Hepatocyte (in vitro differentiated cells): ENCODE data around the gene UNKL. TPM values are rescaled to one million over a fixed set of nuclear protein-coding genes. Genes with fewer than 3 reads are reported as not detected.

Experiments used
- DNase-seq: peaks from one replicate; pipeline ENCODE4 v3.0.0-alpha.2; 2016; ENCODE audit warnings: low spot score
- H2AFZ ChIP-seq: fragments of 200-600 bp; sonication (generic); 2 replicates; pipeline ENCODE4 v1.6.0; 2016; ENCODE audit warnings: antibody characterized with exemption, mild to moderate bottlenecking
- H3K27ac ChIP-seq: fragments of 200-600 bp; sonication (generic); 2 replicates; pipeline ENCODE4 v1.5.1; 2016; ENCODE audit warnings: mild to moderate bottlenecking
- H3K27me3 ChIP-seq: fragments of 200-600 bp; sonication (generic); 2 replicates; pipeline ENCODE4 v1.6.1; 2016
- H3K36me3 ChIP-seq: fragments of 200-600 bp; sonication (generic); replicated peaks from 2 replicates; pipeline ENCODE4 v1.5.1; 2016; ENCODE audit warnings: low read depth; ENCODE audit not compliant: insufficient read depth
- H3K4me1 ChIP-seq: fragments of 200-600 bp; sonication (generic); 2 replicates; pipeline ENCODE4 v1.5.1; 2016; ENCODE audit warnings: mild to moderate bottlenecking, moderate library complexity; ENCODE audit not compliant: insufficient read depth
- H3K4me2 ChIP-seq: fragments of 200-600 bp; sonication (generic); 2 replicates; pipeline ENCODE4 v1.6.0; 2016
- H3K4me3 ChIP-seq: fragments of 200-600 bp; sonication (generic); 2 replicates; pipeline ENCODE4 v1.5.1; 2016; ENCODE audit warnings: mild to moderate bottlenecking
- H3K79me2 ChIP-seq: fragments of 200-600 bp; sonication (generic); 2 replicates; pipeline ENCODE4 v1.6.0; 2017; ENCODE audit warnings: mild to moderate bottlenecking
- H3K9me2 ChIP-seq: fragments of 200-600 bp; sonication (generic); replicated peaks from 2 replicates; pipeline ENCODE4 v1.6.0; 2017; ENCODE audit warnings: mild to moderate bottlenecking; ENCODE audit not compliant: insufficient read depth
- H3K9me3 ChIP-seq: fragments of 200-600 bp; sonication (generic); 2 replicates; pipeline ENCODE4 v1.5.1; 2016; ENCODE audit warnings: low read depth, mild to moderate bottlenecking
- H4K20me1 ChIP-seq: fragments of 200-600 bp; sonication (generic); 2 replicates; pipeline ENCODE4 v1.6.0; 2016; ENCODE audit warnings: mild to moderate bottlenecking; ENCODE audit not compliant: insufficient read depth, poor library complexity, severe bottlenecking
- CTCF ChIP-seq: fragments of 200-600 bp; sonication (generic); IDR thresholded peaks from 2 replicates; pipeline ENCODE4 v1.5.1; 2016; ENCODE audit warnings: antibody characterized with exemption, mild to moderate bottlenecking; ENCODE audit not compliant: poor library complexity
- EZH2 ChIP-seq: fragments of 200-600 bp; sonication (generic); IDR thresholded peaks from 2 replicates; pipeline ENCODE4 v1.6.1; 2016; ENCODE audit warnings: antibody characterized with exemption, mild to moderate bottlenecking, borderline replicate concordance
- EZH2phosphoT487 ChIP-seq: fragments of 200-600 bp; sonication (generic); IDR thresholded peaks from one replicate; pipeline ENCODE4 v1.6.1; 2018; ENCODE audit warnings: antibody characterized with exemption, mild to moderate bottlenecking, low read depth, moderate library complexity; ENCODE audit not compliant: unreplicated experiment, severe bottlenecking
- WGBS: methylation state at CpG from one replicate; pipeline ENCODE4 v1.1.6; 2016; ENCODE audit warnings: low lambda C conversion rate; ENCODE audit errors: missing lambda C conversion rate; 5-methylcytosine and 5-hydroxymethylcytosine counted together
- polyA plus RNA-seq: library from polyadenylated mRNA; unstranded; fragments of >200 nt; fragmentation: Nextera tagmentation; extraction: Ambion mirVana; gene quantifications from 2 replicates; pipeline ENCODE4 v1.2.1, GENCODE V29; 2016
- total RNA-seq: library from RNA; depleted of rRNA; stranded (reverse); fragments of >200 nt; gene quantifications from 2 replicates; pipeline ENCODE4 v1.2.3, GENCODE V29; 2014

UNKL gene
- total and polyA plus RNA-seq, 2 experiments from 2014 or later = 8.5 to 10.3 TPM

GRCh38 chr16:1314399-1315068, 100.0 kb downstream of the UNKL start:
- peaks cover 87% of the 10 kb centered on the region for H3K79me2 ChIP-seq
- H3K4me1 ChIP-seq = peaks cover 15% of the 10 kb centered on the region
- H3K36me3 ChIP-seq = no peaks in the 10 kb centered on the region
- DNase-seq = no peak
- TF ChIP-seq EZH2phosphoT487 = no peak
- TF ChIP-seq EZH2 = no peak
- no peak for TF ChIP-seq CTCF
- H3K4me3 ChIP-seq = no peak overlapping the region
- no peaks in the 10 kb centered on the region for H3K27me3 ChIP-seq
- H4K20me1 ChIP-seq = peaks cover 81% of the 10 kb centered on the region
- WGBS = 93% methylated on average over 27 of the region's 28 CpGs
- no peak overlapping the region for H3K27ac ChIP-seq
- no peaks in the 10 kb centered on the region for H3K9me3 ChIP-seq
- H3K4me2 ChIP-seq = no peak overlapping the region
- no peaks in the 10 kb centered on the region for H3K9me2 ChIP-seq
- H2AFZ ChIP-seq = no peak overlapping the region

- Histone ChIP-seq H4K20me1 (peaks cover 79% of the 10 kb centered on the region), H3K27ac (no peak overlapping the region), H3K36me3 (no peaks in the 10 kb centered on the region), H3K9me3 (no peaks in the 10 kb centered on the region), H3K79me2 (peaks cover 80% of the 10 kb centered on the region), H2AFZ (no peak overlapping the region), H3K9me2 (no peaks in the 10 kb centered on the region), H3K4me1 (peaks cover 15% of the 10 kb centered on the region), H3K4me3 (no peak overlapping the region), H3K4me2 (no peak overlapping the region), H3K27me3 (no peaks in the 10 kb centered on the region)
- no peak for TF ChIP-seq CTCF
- no peak for TF ChIP-seq EZH2phosphoT487
- no peak for TF ChIP-seq EZH2
- DNase-seq = no peak
- 97% methylated on average over 37 of the region's 38 CpGs for WGBS
Measured at GRCh38 chr16:1313721-1314369, 100.7 kb downstream of the UNKL start.

Other genes with a start within 250 kb of the UNKL start
- 0.67 and 1.3 TPM in 2 replicates for gene TPSG1, start 189.4 kb downstream of the UNKL start, total RNA-seq
- 2.0 and 2.3 TPM in 2 replicates for gene TPSG1, start 189.4 kb downstream of the UNKL start, polyA plus RNA-seq
- gene TPSB2, start 184.5 kb downstream of the UNKL start, total RNA-seq = not detected in 2 replicates
- not detected in 2 replicates for gene TPSB2, start 184.5 kb downstream of the UNKL start, polyA plus RNA-seq
- gene TPSAB1, start 174.0 kb downstream of the UNKL start, total RNA-seq = not detected in 2 replicates
- not detected in 2 replicates for gene TPSAB1, start 174.0 kb downstream of the UNKL start, polyA plus RNA-seq
- gene TPSD1, start 158.6 kb downstream of the UNKL start, total RNA-seq = not detected in 2 replicates
- not detected in 2 replicates for gene TPSD1, start 158.6 kb downstream of the UNKL start, polyA plus RNA-seq
- 76.0 and 78.8 TPM in 2 replicates for gene UBE2I, start 105.1 kb downstream of the UNKL start, total RNA-seq
- 150 and 183 TPM in 2 replicates for gene UBE2I, start 105.1 kb downstream of the UNKL start, polyA plus RNA-seq
- gene BAIAP3, start 81.1 kb downstream of the UNKL start, total RNA-seq = 1.8 and 3.0 TPM in 2 replicates
- 2.4 and 5.5 TPM in 2 replicates for gene BAIAP3, start 81.1 kb downstream of the UNKL start, polyA plus RNA-seq
- 65.5 and 73.0 TPM in 2 replicates for gene TSR3, start 62.8 kb downstream of the UNKL start, total RNA-seq
- gene TSR3, start 62.8 kb downstream of the UNKL start, polyA plus RNA-seq = 137 and 138 TPM in 2 replicates
- gene GNPTG, start 62.8 kb downstream of the UNKL start, total RNA-seq = 70.1 and 76.6 TPM in 2 replicates
- gene GNPTG, start 62.8 kb downstream of the UNKL start, polyA plus RNA-seq = 133 and 161 TPM in 2 replicates
- gene UQCC4, start 6.0 kb upstream of the UNKL start, total RNA-seq = 16.0 and 17.3 TPM in 2 replicates
- gene UQCC4, start 6.0 kb upstream of the UNKL start, polyA plus RNA-seq = 24.0 and 36.6 TPM in 2 replicates
- 2.0 and 2.5 TPM in 2 replicates for gene PERCC1, start 16.4 kb upstream of the UNKL start, total RNA-seq
- gene PERCC1, start 16.4 kb upstream of the UNKL start, polyA plus RNA-seq = not detected in 2 replicates
- 0.33 and 0.64 TPM in 2 replicates for gene CCDC154, start 29.9 kb upstream of the UNKL start, total RNA-seq
- gene CCDC154, start 29.9 kb upstream of the UNKL start, polyA plus RNA-seq = 1.6 and 4.6 TPM in 2 replicates
- 47.4 and 56.3 TPM in 2 replicates for gene CLCN7, start 60.3 kb upstream of the UNKL start, total RNA-seq
- gene CLCN7, start 60.3 kb upstream of the UNKL start, polyA plus RNA-seq = 107 and 127 TPM in 2 replicates
- not detected in 2 replicates for gene PTX4, start 74.2 kb upstream of the UNKL start, total RNA-seq
- not detected in 2 replicates for gene PTX4, start 74.2 kb upstream of the UNKL start, polyA plus RNA-seq
- 12.0 and 22.8 TPM in 2 replicates for gene TELO2, start 78.7 kb upstream of the UNKL start, total RNA-seq
- gene TELO2, start 78.7 kb upstream of the UNKL start, polyA plus RNA-seq = 50.9 and 60.3 TPM in 2 replicates
- gene TMEM204, start 119.0 kb upstream of the UNKL start, total RNA-seq = 4.7 and 5.4 TPM in 2 replicates
- gene TMEM204, start 119.0 kb upstream of the UNKL start, polyA plus RNA-seq = 2.7 and 4.3 TPM in 2 replicates
- 18.8 and 21.5 TPM in 2 replicates for gene IFT140, start 197.4 kb upstream of the UNKL start, total RNA-seq
- gene IFT140, start 197.4 kb upstream of the UNKL start, polyA plus RNA-seq = 18.5 and 22.9 TPM in 2 replicates
- gene CRAMP1, start 197.7 kb upstream of the UNKL start, total RNA-seq = 7.0 and 8.2 TPM in 2 replicates
- 6.7 and 9.9 TPM in 2 replicates for gene CRAMP1, start 197.7 kb upstream of the UNKL start, polyA plus RNA-seq